ENCODE measurements around the gene TPO. TPM values are rescaled to one million over a fixed set of nuclear protein-coding genes. Genes with fewer than 3 reads are reported as not detected.
A peak's percentile ranks its signal among the peaks of the same experiment; 100 is the strongest.

Gene TPO
- total and polyA plus RNA-seq, 8 donors: 0.19 to 8.2 (median 0.49) TPM; not detected in 1

DNA sequence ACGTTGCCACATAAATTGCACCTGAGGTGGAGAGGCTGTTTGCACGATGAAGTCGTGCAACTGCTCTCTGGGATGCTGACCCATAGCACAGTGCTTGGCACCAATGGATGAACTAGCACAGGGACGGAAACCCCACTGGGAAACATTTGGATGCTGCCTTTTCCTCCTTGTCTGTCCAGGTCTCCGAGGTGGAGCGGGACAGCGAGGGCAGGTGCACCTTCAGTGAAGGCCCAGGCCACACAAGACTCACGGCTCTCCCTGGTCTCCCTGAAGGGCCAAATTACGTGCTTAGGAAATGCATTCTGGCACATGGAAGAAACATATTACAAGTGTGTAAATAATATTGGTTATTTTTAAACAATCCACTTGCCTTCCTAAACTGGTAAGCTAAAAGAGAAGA is 70.3 kb downstream of the TPO start:
- Histone ChIP-seq H3K36me3 (no peaks in the 10 kb centered on the region), H3K27me3 (no peaks in the 10 kb centered on the region), H3K4me1 (no peaks in the 10 kb centered on the region), H3K27ac (no peak overlapping the region), H3K9me3 (no peaks in the 10 kb centered on the region), H3K4me3 (no peak overlapping the region)
- ATAC-seq (no peak), DNase-seq (no peak), FAIRE-seq (no peak)
- intact Hi-C loops (cut with DNase I): no loop called here
- 82% methylated on average over 9 of the region's 9 CpGs for WGBS, 2 donors
- TF ChIP-seq, protein P1, sequence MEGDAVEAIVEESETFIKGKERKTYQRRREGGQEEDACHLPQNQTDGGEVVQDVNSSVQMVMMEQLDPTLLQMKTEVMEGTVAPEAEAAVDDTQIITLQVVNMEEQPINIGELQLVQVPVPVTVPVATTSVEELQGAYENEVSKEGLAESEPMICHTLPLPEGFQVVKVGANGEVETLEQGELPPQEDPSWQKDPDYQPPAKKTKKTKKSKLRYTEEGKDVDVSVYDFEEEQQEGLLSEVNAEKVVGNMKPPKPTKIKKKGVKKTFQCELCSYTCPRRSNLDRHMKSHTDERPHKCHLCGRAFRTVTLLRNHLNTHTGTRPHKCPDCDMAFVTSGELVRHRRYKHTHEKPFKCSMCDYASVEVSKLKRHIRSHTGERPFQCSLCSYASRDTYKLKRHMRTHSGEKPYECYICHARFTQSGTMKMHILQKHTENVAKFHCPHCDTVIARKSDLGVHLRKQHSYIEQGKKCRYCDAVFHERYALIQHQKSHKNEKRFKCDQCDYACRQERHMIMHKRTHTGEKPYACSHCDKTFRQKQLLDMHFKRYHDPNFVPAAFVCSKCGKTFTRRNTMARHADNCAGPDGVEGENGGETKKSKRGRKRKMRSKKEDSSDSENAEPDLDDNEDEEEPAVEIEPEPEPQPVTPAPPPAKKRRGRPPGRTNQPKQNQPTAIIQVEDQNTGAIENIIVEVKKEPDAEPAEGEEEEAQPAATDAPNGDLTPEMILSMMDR (IDR thresholded peaks at IDR 0.05): no peak

DNA sequence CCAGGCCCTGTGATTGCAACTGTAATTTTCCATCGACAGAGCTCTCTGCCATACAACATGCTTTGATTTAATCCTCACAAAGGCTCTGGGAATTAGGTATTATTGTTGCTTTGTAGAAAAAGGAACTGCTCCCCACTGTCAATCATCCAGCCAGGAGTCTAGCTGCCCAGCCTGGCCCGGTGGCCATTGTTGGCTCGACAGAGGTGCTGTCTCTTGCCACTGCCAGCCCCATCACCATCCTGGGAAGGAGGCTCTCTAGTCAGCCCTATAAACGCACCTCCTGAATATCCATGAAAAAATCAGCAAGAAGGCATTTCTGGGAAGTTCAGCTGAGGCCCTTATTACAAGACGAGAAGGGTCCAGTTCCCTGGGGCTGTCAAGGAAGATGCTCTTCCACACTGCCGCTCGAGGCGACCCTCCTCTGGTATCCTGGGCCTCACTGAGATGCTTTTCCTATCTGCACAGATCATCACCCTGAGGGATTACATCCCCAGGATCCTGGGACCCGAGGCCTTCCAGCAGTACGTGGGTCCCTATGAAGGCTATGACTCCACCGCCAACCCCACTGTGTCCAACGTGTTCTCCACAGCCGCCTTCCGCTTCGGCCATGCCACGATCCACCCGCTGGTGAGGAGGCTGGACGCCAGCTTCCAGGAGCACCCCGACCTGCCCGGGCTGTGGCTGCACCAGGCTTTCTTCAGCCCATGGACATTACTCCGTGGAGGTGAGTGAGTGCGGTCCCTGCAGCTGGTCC is 71.0 kb downstream of the TPO start:
- TF ChIP-seq, protein P1 (IDR thresholded peaks at IDR 0.05): no peak
- H3K27me3 ChIP-seq: no peaks in the 10 kb centered on the region
- no peaks in the 10 kb centered on the region for H3K9me3 ChIP-seq
- intact Hi-C loops (cut with DNase I): no loop called here
- no peak overlapping the region for H3K27ac ChIP-seq
- H3K4me3 ChIP-seq: no peak overlapping the region
- no peaks in the 10 kb centered on the region for H3K4me1 ChIP-seq
- DNase-seq: peak in 1 of 6 donors; percentile 47
- WGBS, 2 donors: 88% methylated on average over 22 of the region's 22 CpGs
- no peaks in the 10 kb centered on the region for H3K36me3 ChIP-seq
- FAIRE-seq: no peak
- no peak for ATAC-seq

DNA sequence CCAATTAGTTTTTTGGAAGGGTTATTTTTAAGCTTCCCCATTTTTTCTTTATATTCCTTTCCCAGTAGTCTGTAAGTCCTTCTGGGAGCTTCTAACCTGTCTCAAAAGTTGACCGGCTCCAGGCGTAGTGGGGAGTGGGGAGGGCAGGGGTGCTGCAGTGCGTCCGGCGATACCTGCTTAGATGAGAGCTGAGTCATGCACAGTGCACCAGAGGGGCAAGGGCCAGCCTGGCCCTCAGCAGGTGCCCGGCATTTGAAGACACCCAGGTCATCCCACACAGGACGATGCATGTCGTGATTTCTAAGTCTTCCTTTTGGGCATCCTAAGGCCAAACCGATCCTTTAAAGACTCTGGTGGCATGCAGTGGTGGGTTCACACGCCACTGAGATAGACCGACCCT is 73.4 kb downstream of the TPO start:
- DNase-seq: no peak
- intact Hi-C loops (cut with DNase I): no loop called here
- ATAC-seq: no peak
- H3K4me1 ChIP-seq: no peaks in the 10 kb centered on the region
- H3K36me3 ChIP-seq: no peaks in the 10 kb centered on the region
- 89 to 95% methylated on average over 11 of the region's 11 CpGs for WGBS, 2 donors
- no peaks in the 10 kb centered on the region for H3K9me3 ChIP-seq
- H3K27me3 ChIP-seq: no peaks in the 10 kb centered on the region
- no peak for FAIRE-seq
- H3K4me3 ChIP-seq: no peak overlapping the region
- H3K27ac ChIP-seq: no peak overlapping the region
- TF ChIP-seq, protein P1 (IDR thresholded peaks at IDR 0.05): no peak

DNA sequence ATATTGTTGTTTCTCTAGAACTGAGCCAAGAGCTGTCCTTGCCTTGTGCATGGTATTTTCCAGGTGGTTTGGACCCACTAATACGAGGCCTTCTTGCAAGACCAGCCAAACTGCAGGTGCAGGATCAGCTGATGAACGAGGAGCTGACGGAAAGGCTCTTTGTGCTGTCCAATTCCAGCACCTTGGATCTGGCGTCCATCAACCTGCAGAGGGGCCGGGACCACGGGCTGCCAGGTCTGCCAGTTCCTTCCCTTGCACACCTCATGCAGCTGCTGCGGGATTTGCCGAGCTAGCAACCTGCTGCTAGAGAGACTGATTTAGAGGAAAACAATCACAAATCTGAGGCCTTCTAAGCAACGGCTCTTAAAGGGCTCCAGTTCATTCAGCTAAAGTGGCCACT is 74.5 kb downstream of the TPO start:
- no peak for DNase-seq

More for the DNA sequence above, 74.5 kb downstream of the TPO start:
- no peak for FAIRE-seq
- Histone ChIP-seq H3K36me3 (no peaks in the 10 kb centered on the region), H3K4me3 (no peak overlapping the region), H3K27ac (no peak overlapping the region), H3K9me3 (no peaks in the 10 kb centered on the region), H3K27me3 (no peaks in the 10 kb centered on the region), H3K4me1 (no peaks in the 10 kb centered on the region)
- ATAC-seq: no peak
- intact Hi-C loops (cut with DNase I): no loop called here
- 59 to 60% methylated on average over 9 of the region's 9 CpGs for WGBS, 2 donors
- TF ChIP-seq, protein P1 (IDR thresholded peaks at IDR 0.05): no peak

All from pancreas (tissue), 10 donors.